Natural killer cell (primary cell): ENCODE data around the gene ZNF285. TPM values are rescaled to one million over a fixed set of nuclear protein-coding genes. Genes with fewer than 3 reads are reported as not detected.
"Not testable (repeated sequence)": the region's sequence is repeated elsewhere in the genome, so short reads cannot be mapped to it uniquely, and the experiment has no call there.

Source experiments
- ATAC-seq, 3 donors: fragments of 150-1000 bp in 2 of 3; fragments of 200-7000 bp in 1 of 3; cut with Tn5 transposase; 1 replicate in 1 of 3; 2 replicates in 2 of 3; pipeline ENCODE4 v1.10.0; 2021; ENCODE audit warnings: mild to moderate bottlenecking in 2 of 3, moderate library complexity in 2 of 3
- DNase-seq, 2 donors: peaks; one replicate each; pipeline versions ENCODE4 v3.0.0 to v3.0.0-alpha.2; 2013 to 2021; ENCODE audit warnings: mixed read lengths in 1 of 2
- H3K27ac ChIP-seq: one replicate; pipeline ENCODE4 v1.5.1; 2013; ENCODE audit warnings: mild to moderate bottlenecking, low read length
- H3K27me3 ChIP-seq: one replicate; pipeline ENCODE4 v1.6.1; 2013; ENCODE audit warnings: low read length; ENCODE audit not compliant: control insufficient read depth, insufficient read depth
- H3K36me3 ChIP-seq: one replicate; pipeline ENCODE4 v1.6.1; 2013; ENCODE audit warnings: low read length; ENCODE audit not compliant: control insufficient read depth, insufficient read depth
- H3K4me1 ChIP-seq: one replicate; pipeline ENCODE4 v1.6.1; 2013; ENCODE audit warnings: low read length; ENCODE audit not compliant: control insufficient read depth, insufficient read depth
- H3K4me3 ChIP-seq: one replicate; pipeline ENCODE4 v1.5.1; 2013; ENCODE audit warnings: low read length
- H3K9me3 ChIP-seq: one replicate; pipeline ENCODE4 v1.6.1; 2013; ENCODE audit warnings: low read length; ENCODE audit not compliant: control insufficient read depth, insufficient read depth
- H3K27ac Mint-ChIP-seq, 2 donors: one replicate each; pipeline ENCODE4 v1.8.0; 2022; ENCODE audit warnings: mild to moderate bottlenecking in 2 of 2, mixed read lengths in 2 of 2, moderate library complexity in 1 of 2
- H3K27me3 Mint-ChIP-seq, 2 donors: one replicate each; pipeline ENCODE4 v1.8.0; 2022; ENCODE audit warnings: low read depth in 2 of 2, mixed read lengths in 2 of 2
- H3K36me3 Mint-ChIP-seq: one replicate; pipeline ENCODE4 v1.8.0; 2022; ENCODE audit warnings: mixed read lengths
- H3K4me1 Mint-ChIP-seq, 2 donors: one replicate each; pipeline ENCODE4 v1.8.0; 2022; ENCODE audit warnings: mixed read lengths in 2 of 2
- H3K4me3 Mint-ChIP-seq: one replicate; pipeline ENCODE4 v1.8.0; 2022; ENCODE audit warnings: mild to moderate bottlenecking, moderate library complexity, mixed read lengths
- H3K9me3 Mint-ChIP-seq, 2 donors: one replicate each; pipeline ENCODE4 v1.8.0; 2022; ENCODE audit warnings: mixed read lengths in 2 of 2
- CTCF ChIP-seq: fragments of 200-600 bp; IDR thresholded peaks from one replicate; pipeline ENCODE4 v1.8.0; 2022; ENCODE audit warnings: antibody characterized with exemption
- WGBS: methylation state at CpG from one replicate; pipeline ENCODE4 v1.1.7; 2013; ENCODE audit warnings: missing lambda C conversion rate; ENCODE audit not compliant: insufficient coverage; 5-methylcytosine and 5-hydroxymethylcytosine counted together
- intact Hi-C: fragments of 100-400 bp; cut with micrococcal nuclease; formaldehyde crosslinking; loops from one replicate; pipeline ENCODE4 v1.14.2; 2022
- total RNA-seq, 4 donors: library from RNA; stranded (reverse); fragments of 120-200 nt in 1 of 4; gene quantifications; one replicate each; pipeline versions ENCODE4 v1.2.3 to v1.2.4, GENCODE V29; 2013 to 2022

ZNF285 gene
- total RNA-seq, 3 donors from 2014 or later (not counting 1 experiment from before 2014, with no cell fraction given): 0.82 to 2.2 (median 0.88) TPM

- Histone ChIP-seq H3K27ac (no peak overlapping the region), H3K36me3 (no peaks in the 10 kb centered on the region), H3K4me1 (no peaks in the 10 kb centered on the region), H3K9me3 (peaks cover 10% of the 10 kb centered on the region), H3K27me3 (no peaks in the 10 kb centered on the region), H3K4me3 (no peak overlapping the region)
- no peaks in the 10 kb centered on the region for H3K4me1 Mint-ChIP-seq
- no peak overlapping the region for H3K27ac Mint-ChIP-seq
- DNase-seq (no peak), ATAC-seq (no peak)
- peaks cover 8 to 13% of the 10 kb centered on the region in 2 donors for H3K9me3 Mint-ChIP-seq
- no peaks in the 10 kb centered on the region for H3K27me3 Mint-ChIP-seq
- peaks cover 16% of the 10 kb centered on the region for H3K36me3 Mint-ChIP-seq
- TF ChIP-seq CTCF: no peak
- intact Hi-C loops: no loop called here
- H3K4me3 Mint-ChIP-seq: no peak overlapping the region
- WGBS: 29% methylated on average over 1 of the region's 1 CpG
Observed at GRCh38 chr19:44344255-44344654, 57.2 kb downstream of the ZNF285 start.

GRCh38 chr19:44341794-44342193, 59.6 kb downstream of the ZNF285 start:
- Mint-ChIP-seq H3K4me3 (no peak overlapping the region), H3K9me3 (peaks cover 7 to 8% of the 10 kb centered on the region in 2 donors), H3K27ac (no peak overlapping the region), H3K36me3 (no peaks in the 10 kb centered on the region), H3K27me3 (no peaks in the 10 kb centered on the region), H3K4me1 (no peaks in the 10 kb centered on the region)
- WGBS: 100% methylated on average over 2 of the region's 2 CpGs
- TF ChIP-seq CTCF: no peak
- Histone ChIP-seq H3K27ac (no peak overlapping the region), H3K9me3 (peaks cover 10% of the 10 kb centered on the region), H3K36me3 (no peaks in the 10 kb centered on the region), H3K4me3 (no peak overlapping the region), H3K27me3 (no peaks in the 10 kb centered on the region), H3K4me1 (no peaks in the 10 kb centered on the region)
- DNase-seq: no peak
- no peak for ATAC-seq
- intact Hi-C loops: no loop called here

- WGBS: 57% methylated on average over 3 of the region's 3 CpGs
- H3K27me3 Mint-ChIP-seq, H3K4me1 Mint-ChIP-seq, H3K36me3 ChIP-seq, H3K27ac Mint-ChIP-seq, H3K27ac ChIP-seq, H3K4me3 ChIP-seq, intact Hi-C loops, H3K4me3 Mint-ChIP-seq, H3K4me1 ChIP-seq, H3K27me3 ChIP-seq, ATAC-seq, DNase-seq: not testable (repeated sequence)
- H3K9me3 ChIP-seq: peaks cover 26% of the 10 kb centered on the region
- Mint-ChIP-seq H3K9me3 (peaks cover 8 to 23% of the 10 kb centered on the region in 2 donors), H3K36me3 (peaks cover 29% of the 10 kb centered on the region)
Observed at GRCh38 chr19:44334639-44335038, 66.8 kb downstream of the ZNF285 start.

Other genes starting within 250 kb of the ZNF285 start
- gene ZNF226, start 236.5 kb downstream of the ZNF285 start, total RNA-seq: 10 to 100 TPM; 11.1 to 16.0 (median 15.0) TPM
- gene ZNF227, start 189.1 kb downstream of the ZNF285 start, total RNA-seq: 10 to 100 TPM; 21.0 to 32.3 (median 23.4) TPM
- under 1 TPM; 0.14 to 0.39 (median 0.20) TPM for gene ZNF233, start 141.7 kb downstream of the ZNF285 start, total RNA-seq
- gene ZNF235, start 96.6 kb downstream of the ZNF285 start, total RNA-seq: 10 to 100 TPM in 1 of 3 donors, 1 to 10 TPM in 2; 6.7 to 11.6 (median 8.1) TPM
- under 1 TPM in 1 of 3 donors, not detected in 2; 0.39 TPM for gene ZNF112, start 44.9 kb downstream of the ZNF285 start, total RNA-seq
- gene ZNF229, start 46.9 kb upstream of the ZNF285 start, total RNA-seq: under 1 TPM in 2 of 3 donors, not detected in 1; 0.09 to 0.15 TPM
- 1 to 10 TPM; 6.0 to 8.7 (median 8.0) TPM for gene ZNF180, start 98.9 kb upstream of the ZNF285 start, total RNA-seq
- gene CEACAM20, start 128.1 kb upstream of the ZNF285 start, total RNA-seq: not detected
- gene IGSF23, start 212.0 kb upstream of the ZNF285 start, total RNA-seq: not detected
- 10 to 100 TPM in 1 of 3 donors, 1 to 10 TPM in 2; 6.6 to 12.6 (median 7.9) TPM for gene PVR, start 242.3 kb upstream of the ZNF285 start, total RNA-seq